ENCODE data around the gene CTTN.

DNA sequence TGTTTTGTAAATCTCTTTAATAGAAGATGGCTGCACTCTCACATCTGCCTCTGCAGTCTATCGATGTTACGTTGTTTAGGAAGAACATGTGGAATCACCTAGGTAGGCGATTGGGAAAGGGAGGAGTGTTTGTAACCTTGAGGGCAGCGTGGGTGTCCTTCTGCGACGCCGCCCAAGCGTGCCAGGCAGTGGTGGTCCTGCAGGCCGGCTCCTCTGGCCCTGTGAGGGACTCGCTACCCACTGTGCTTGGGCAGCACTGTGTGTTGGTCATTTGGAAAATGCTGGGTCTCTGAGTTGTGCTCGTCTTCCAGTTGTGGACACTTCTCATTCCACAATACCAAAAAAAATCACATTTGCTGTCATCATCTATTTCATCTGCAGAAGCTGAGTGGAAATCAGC is 29.1 kb downstream of the CTTN start:
- TF ChIP-seq POLR2A (IDR thresholded peaks at IDR 0.05; ENCODE audit: low read length) = no peak
- TF ChIP-seq GATA1 (IDR thresholded peaks at IDR 0.05; ENCODE audit: low read depth, low read length) = no peak
